DND-41 (cell line): ENCODE results near the gene ENGASE.

ENCODE experiments used
- ATAC-seq: fragments of 200-7000 bp; cut with Tn5 transposase; 3 replicates; pipeline ENCODE4 v1.9.1; 2021; ENCODE audit warnings: low read depth; ENCODE audit not compliant: insufficient read depth
- DNase-seq: peaks from one replicate; pipeline ENCODE4 v3.0.0-alpha.2; 2020
- H2AFZ ChIP-seq: 2 replicates; pipeline ENCODE4 v1.6.0; 2012; ENCODE audit warnings: low read depth, low read length
- H3K27ac ChIP-seq: 2 replicates; pipeline ENCODE4 v1.5.1; 2012; ENCODE audit warnings: low read length, inconsistent platforms
- H3K27me3 ChIP-seq: fragments of 200-600 bp; sonication (generic); 2 replicates; pipeline ENCODE4 v1.6.0; 2012; ENCODE audit warnings: low read length, mild to moderate bottlenecking, inconsistent platforms; ENCODE audit not compliant: insufficient read depth, poor library complexity
- H3K36me3 ChIP-seq: 2 replicates; pipeline ENCODE4 v1.5.1; 2012; ENCODE audit warnings: low read length, inconsistent platforms; ENCODE audit not compliant: insufficient read depth
- H3K4me1 ChIP-seq: 2 replicates; pipeline ENCODE4 v1.5.1; 2012; ENCODE audit warnings: mild to moderate bottlenecking, low read length; ENCODE audit not compliant: insufficient read depth
- H3K4me2 ChIP-seq: 2 replicates; pipeline ENCODE4 v1.6.0; 2012; ENCODE audit warnings: mild to moderate bottlenecking, moderate library complexity, low read length, inconsistent platforms; ENCODE audit not compliant: insufficient read depth
- H3K4me3 ChIP-seq, 2 experiments: fragments of 200-600 bp in 1 of 2; shearing (Covaris generic) in 1 of 2; 2 replicates each; pipeline ENCODE4 v1.5.1; 2012 to 2016; ENCODE audit warnings: inconsistent platforms in 2 of 2, low read length in 2 of 2, mild to moderate bottlenecking in 2 of 2, low read depth in 1 of 2, moderate library complexity in 1 of 2
- H3K79me2 ChIP-seq: 2 replicates; pipeline ENCODE4 v1.6.0; 2012; ENCODE audit warnings: low read length, inconsistent platforms; ENCODE audit not compliant: insufficient read depth
- H3K9ac ChIP-seq: 2 replicates; pipeline ENCODE4 v1.6.0; 2012; ENCODE audit warnings: low read depth, mild to moderate bottlenecking, inconsistent platforms, low read length, moderate library complexity
- H3K9me3 ChIP-seq: 2 replicates; pipeline ENCODE4 v1.5.1; 2012; ENCODE audit warnings: low read length, moderate library complexity, mild to moderate bottlenecking, inconsistent platforms; ENCODE audit not compliant: insufficient read depth, severe bottlenecking
- H4K20me1 ChIP-seq: 2 replicates; pipeline ENCODE4 v1.6.0; 2012; ENCODE audit warnings: low read length; ENCODE audit not compliant: insufficient read depth
- CTCF ChIP-seq: IDR thresholded peaks from 2 replicates; pipeline ENCODE4 v1.5.1; 2012; ENCODE audit warnings: borderline replicate concordance, low read length, moderate library complexity, mild to moderate bottlenecking; ENCODE audit not compliant: poor library complexity, severe bottlenecking; ENCODE audit errors: extremely low read depth
- EZH2 ChIP-seq: IDR thresholded peaks from 3 replicates; pipeline ENCODE4 v1.6.1; 2012; ENCODE audit warnings: borderline replicate concordance, low read depth, mild to moderate bottlenecking, moderate library complexity, low read length, inconsistent platforms; ENCODE audit not compliant: severe bottlenecking

Gene ENGASE

GRCh38 chr17:79130536-79131273, 56.1 kb downstream of the ENGASE start:
- peaks cover 17% of the 10 kb centered on the region for H4K20me1 ChIP-seq
- H3K4me3 ChIP-seq = no peak overlapping the region
- H2AFZ ChIP-seq = no peak overlapping the region
- H3K4me2 ChIP-seq = no peak overlapping the region
- H3K9ac ChIP-seq = no peak overlapping the region
- H3K9me3 ChIP-seq = no peaks in the 10 kb centered on the region
- TF ChIP-seq EZH2 (no peak), CTCF (no peak)
- H3K4me1 ChIP-seq = no peaks in the 10 kb centered on the region
- no peaks in the 10 kb centered on the region for H3K36me3 ChIP-seq
- ATAC-seq (no peak), DNase-seq (no peak)
- no peak overlapping the region for H3K27ac ChIP-seq
- H3K27me3 ChIP-seq = peaks cover 38% of the 10 kb centered on the region
- H3K79me2 ChIP-seq = no peaks in the 10 kb centered on the region

GRCh38 chr17:79131274-79131635, 56.6 kb downstream of the ENGASE start:
- ATAC-seq (no peak), DNase-seq (no peak)
- Histone ChIP-seq H3K9me3 (no peaks in the 10 kb centered on the region), H3K4me1 (no peaks in the 10 kb centered on the region), H3K4me2 (no peak overlapping the region), H3K4me3 (no peak overlapping the region), H3K9ac (no peak overlapping the region), H3K79me2 (no peaks in the 10 kb centered on the region), H3K36me3 (no peaks in the 10 kb centered on the region), H2AFZ (no peak overlapping the region), H4K20me1 (peaks cover 17% of the 10 kb centered on the region), H3K27ac (no peak overlapping the region), H3K27me3 (peaks cover 35% of the 10 kb centered on the region)
- no peak for TF ChIP-seq EZH2
- TF ChIP-seq CTCF = no peak

DNA sequence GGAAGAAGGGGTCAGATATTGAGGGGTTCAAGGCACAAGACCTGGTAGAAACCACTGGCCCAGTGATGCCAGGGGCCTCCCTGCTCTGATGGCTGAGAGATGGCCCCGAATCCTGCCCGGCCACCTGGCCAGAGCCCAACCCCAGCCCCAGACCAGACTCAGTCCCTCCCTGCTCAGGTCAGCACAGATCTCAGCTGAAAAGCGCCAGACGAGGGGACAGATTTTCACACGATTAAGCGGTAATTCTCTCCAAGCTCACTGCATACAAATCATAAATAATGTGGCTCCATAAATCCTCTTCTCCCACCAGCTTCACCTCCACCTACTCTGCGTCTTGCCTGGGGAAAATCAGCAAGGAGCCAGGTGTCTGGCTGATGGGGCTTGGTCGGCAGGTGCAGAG, 57.1 kb downstream of the ENGASE start:
- Histone ChIP-seq H3K9ac (no peak overlapping the region), H3K27me3 (peaks cover 34% of the 10 kb centered on the region), H3K36me3 (no peaks in the 10 kb centered on the region), H3K79me2 (no peaks in the 10 kb centered on the region), H2AFZ (no peak overlapping the region), H4K20me1 (peaks cover 17% of the 10 kb centered on the region), H3K4me3 (no peak overlapping the region), H3K4me2 (no peak overlapping the region), H3K27ac (no peak overlapping the region), H3K4me1 (no peaks in the 10 kb centered on the region), H3K9me3 (no peaks in the 10 kb centered on the region)
- TF ChIP-seq CTCF (no peak), EZH2 (no peak)
- DNase-seq (no peak), ATAC-seq (no peak)
